Keratinocyte (primary cell): ENCODE results near the gene PXN. TPM values are rescaled to one million over a fixed set of nuclear protein-coding genes. Genes with fewer than 3 reads are reported as not detected.

ENCODE experiments used
- DNase-seq: peaks from one replicate; pipeline ENCODE4 v3.0.0-alpha.2; 2011; ENCODE audit warnings: low read depth, missing footprints, low spot score
- FAIRE-seq: peaks from 2 replicates; lab custom pipeline; 2011; peaks lifted over from hg19 to GRCh38; lab: Jason Lieb, UNC
- H2AFZ ChIP-seq: 2 replicates; pipeline ENCODE4 v1.6.0; 2012; ENCODE audit warnings: low read length, control low read depth, inconsistent platforms; ENCODE audit not compliant: control insufficient read depth
- H3K27ac ChIP-seq: 2 replicates; pipeline ENCODE4 v1.5.1; 2011; ENCODE audit warnings: low read length; ENCODE audit not compliant: control insufficient read depth, insufficient read depth
- H3K27me3 ChIP-seq: 3 replicates; pipeline ENCODE4 v1.6.0; 2011; ENCODE audit warnings: low read length; ENCODE audit not compliant: control insufficient read depth, insufficient read depth; ENCODE audit errors: extremely low read depth
- H3K36me3 ChIP-seq, 2 experiments: 2 replicates in 1 of 2; 3 replicates in 1 of 2; pipeline ENCODE4 v1.5.1; 2011; ENCODE audit warnings: low read length in 2 of 2, mild to moderate bottlenecking in 1 of 2; ENCODE audit not compliant: control insufficient read depth in 2 of 2, insufficient read depth in 2 of 2; ENCODE audit errors: extremely low read depth in 1 of 2
- H3K4me1 ChIP-seq: 3 replicates; pipeline ENCODE4 v1.5.1; 2011; ENCODE audit warnings: low read length; ENCODE audit not compliant: control insufficient read depth, insufficient read depth; ENCODE audit errors: extremely low read depth
- H3K4me2 ChIP-seq: 3 replicates; pipeline ENCODE4 v1.6.0; 2011; ENCODE audit warnings: low read depth, low read length; ENCODE audit not compliant: control insufficient read depth, insufficient read depth; ENCODE audit errors: extremely low read depth
- H3K4me3 ChIP-seq, 3 experiments: fragments of 200-600 bp in 1 of 3; sonication (generic) in 1 of 3; 2 replicates in 2 of 3; 3 replicates in 1 of 3; pipeline ENCODE4 v1.5.1; 2011 to 2016; ENCODE audit warnings: low read length in 3 of 3, mild to moderate bottlenecking in 3 of 3, control low read depth in 2 of 3, inconsistent platforms in 1 of 3, low read depth in 1 of 3, mixed read lengths in 1 of 3, mixed run types in 1 of 3, moderate library complexity in 1 of 3; ENCODE audit not compliant: control insufficient read depth in 2 of 3, insufficient read depth in 2 of 3; ENCODE audit errors: extremely low read depth in 1 of 3
- H3K79me2 ChIP-seq: 2 replicates; pipeline ENCODE4 v1.6.0; 2012; ENCODE audit warnings: low read length; ENCODE audit not compliant: control insufficient read depth, insufficient read depth
- H3K9ac ChIP-seq: 3 replicates; pipeline ENCODE4 v1.6.0; 2011; ENCODE audit warnings: low read length; ENCODE audit not compliant: control insufficient read depth, insufficient read depth; ENCODE audit errors: extremely low read depth
- H3K9me1 ChIP-seq: 3 replicates; pipeline ENCODE4 v1.6.0; 2011; ENCODE audit warnings: low read length; ENCODE audit not compliant: control insufficient read depth, insufficient read depth; ENCODE audit errors: extremely low read depth
- H3K9me3 ChIP-seq: 2 replicates; pipeline ENCODE4 v1.5.1; 2012; ENCODE audit warnings: low read depth, low read length; ENCODE audit not compliant: control insufficient read depth
- H4K20me1 ChIP-seq: 3 replicates; pipeline ENCODE4 v1.6.0; 2011; ENCODE audit warnings: low read length; ENCODE audit not compliant: control insufficient read depth, insufficient read depth; ENCODE audit errors: extremely low read depth
- EZH2 ChIP-seq: IDR thresholded peaks from one replicate; pipeline ENCODE4 v1.6.1; 2012; ENCODE audit warnings: inconsistent platforms, mild to moderate bottlenecking, low read length, moderate library complexity
- dilution Hi-C: fragments of 300-500 bp; cut with MboI; formaldehyde crosslinking; loops from one replicate; pipeline ENCODE4 v1.7.0; 2020; ENCODE audit warnings: low sequenced_read_pairs; ENCODE audit not compliant: extremely low pct_ligation_motif_present
- polyA plus RNA-seq, 5 experiments: library from polyadenylated mRNA; depleted of rRNA in 3 of 5; stranded (reverse) in 3 of 5; stranded (forward) in 1 of 5; unstranded in 1 of 5; fragments of >200 nt; gene quantifications; 1 replicate in 1 of 5; 2 replicates in 3 of 5; 3 replicates in 1 of 5; pipeline versions ENCODE4 v1.2.1 to v1.2.3, GENCODE V29; 2011 to 2012; ENCODE audit warnings: missing spikeins in 2 of 5, low read depth in 1 of 5, low replicate concordance in 1 of 5
- TF ChIP-seq, protein P1 (sequence below), 3 experiments: IDR thresholded peaks in 1 of 3; conservative IDR thresholded peaks in 1 of 3; optimal IDR thresholded peaks in 1 of 3; 2 replicates in 2 of 3; 3 replicates in 1 of 3; pipeline versions ENCODE3 to v1.5.1; 2011; ENCODE audit warnings: low read length in 3 of 3, mild to moderate bottlenecking in 3 of 3, moderate library complexity in 2 of 3, control low read depth in 1 of 3, inconsistent platforms in 1 of 3; ENCODE audit not compliant: insufficient read depth in 2 of 3; ENCODE audit errors: extremely low read depth in 1 of 3

The PXN gene
- polyA plus RNA-seq, 1 donor (not counting 4 experiments of a cell fraction or from before 2014, with no cell fraction given): 114 TPM

GRCh38 chr12:120264904-120265472, 542 bp downstream of the PXN start:
- H2AFZ ChIP-seq: no peak overlapping the region
- TF ChIP-seq, protein P1, sequence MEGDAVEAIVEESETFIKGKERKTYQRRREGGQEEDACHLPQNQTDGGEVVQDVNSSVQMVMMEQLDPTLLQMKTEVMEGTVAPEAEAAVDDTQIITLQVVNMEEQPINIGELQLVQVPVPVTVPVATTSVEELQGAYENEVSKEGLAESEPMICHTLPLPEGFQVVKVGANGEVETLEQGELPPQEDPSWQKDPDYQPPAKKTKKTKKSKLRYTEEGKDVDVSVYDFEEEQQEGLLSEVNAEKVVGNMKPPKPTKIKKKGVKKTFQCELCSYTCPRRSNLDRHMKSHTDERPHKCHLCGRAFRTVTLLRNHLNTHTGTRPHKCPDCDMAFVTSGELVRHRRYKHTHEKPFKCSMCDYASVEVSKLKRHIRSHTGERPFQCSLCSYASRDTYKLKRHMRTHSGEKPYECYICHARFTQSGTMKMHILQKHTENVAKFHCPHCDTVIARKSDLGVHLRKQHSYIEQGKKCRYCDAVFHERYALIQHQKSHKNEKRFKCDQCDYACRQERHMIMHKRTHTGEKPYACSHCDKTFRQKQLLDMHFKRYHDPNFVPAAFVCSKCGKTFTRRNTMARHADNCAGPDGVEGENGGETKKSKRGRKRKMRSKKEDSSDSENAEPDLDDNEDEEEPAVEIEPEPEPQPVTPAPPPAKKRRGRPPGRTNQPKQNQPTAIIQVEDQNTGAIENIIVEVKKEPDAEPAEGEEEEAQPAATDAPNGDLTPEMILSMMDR (optimal IDR thresholded peaks at IDR 0.05 in 1 of 3, IDR thresholded peaks at IDR 0.05 in 1 of 3, conservative IDR thresholded peaks at IDR 0.05 in 1 of 3; ENCODE audit: extremely low read depth in 1 of 3, insufficient read depth in 2 of 3, low read length in 3 of 3): no peak
- TF ChIP-seq EZH2: no peak
- H3K36me3 ChIP-seq: peaks cover 16 to 37% of the 10 kb centered on the region in 2 experiments
- peak overlapping the region; percentile 75 to 96 (median 94) for H3K4me3 ChIP-seq
- H3K9me3 ChIP-seq: no peaks in the 10 kb centered on the region
- H3K79me2 ChIP-seq: peaks cover 52% of the 10 kb centered on the region
- FAIRE-seq (no peak), DNase-seq (no peak)
- H3K4me2 ChIP-seq: peak overlapping the region; percentile 99
- H3K4me1 ChIP-seq: peaks cover 37% of the 10 kb centered on the region
- peaks cover 2% of the 10 kb centered on the region for H3K9me1 ChIP-seq
- H3K9ac ChIP-seq: peak overlapping the region; percentile 95
- dilution Hi-C loops: no loop called here
- no peaks in the 10 kb centered on the region for H3K27me3 ChIP-seq
- H4K20me1 ChIP-seq: no peaks in the 10 kb centered on the region
- H3K27ac ChIP-seq: peak overlapping the region; percentile 92

GRCh38 chr12:120264086-120264903, 1.2 kb downstream of the PXN start:
- peak; percentile 92 for DNase-seq
- Histone ChIP-seq H3K36me3 (peaks cover 16 to 43% of the 10 kb centered on the region in 2 experiments), H4K20me1 (peaks cover 5% of the 10 kb centered on the region), H3K4me3 (peak overlapping the region; percentile 75 to 96 (median 94)), H3K27ac (peak overlapping the region; percentile 92), H3K4me1 (peaks cover 44% of the 10 kb centered on the region), H3K4me2 (peak overlapping the region; percentile 99), H3K9ac (peak overlapping the region; percentile 95), H3K9me1 (peaks cover 6% of the 10 kb centered on the region), H3K27me3 (no peaks in the 10 kb centered on the region), H2AFZ (no peak overlapping the region), H3K79me2 (peaks cover 59% of the 10 kb centered on the region), H3K9me3 (no peaks in the 10 kb centered on the region)
- FAIRE-seq: peak; percentile 88
- no peak for TF ChIP-seq EZH2
- TF ChIP-seq, protein P1 (optimal IDR thresholded peaks at IDR 0.05 in 1 of 3, IDR thresholded peaks at IDR 0.05 in 1 of 3, conservative IDR thresholded peaks at IDR 0.05 in 1 of 3; ENCODE audit: extremely low read depth in 1 of 3, insufficient read depth in 2 of 3, low read length in 3 of 3): no peak
- dilution Hi-C loops: no loop called here
